ENCODE measurements around the gene PTGIS. TPM values are rescaled to one million over a fixed set of nuclear protein-coding genes. Genes with fewer than 3 reads are reported as not detected.
A peak's percentile ranks its signal among the peaks of the same experiment; 100 is the strongest.

The PTGIS gene
- total RNA-seq, 4 donors from 2014 or later = 3.5 to 30.5 (median 11.1) TPM

DNA sequence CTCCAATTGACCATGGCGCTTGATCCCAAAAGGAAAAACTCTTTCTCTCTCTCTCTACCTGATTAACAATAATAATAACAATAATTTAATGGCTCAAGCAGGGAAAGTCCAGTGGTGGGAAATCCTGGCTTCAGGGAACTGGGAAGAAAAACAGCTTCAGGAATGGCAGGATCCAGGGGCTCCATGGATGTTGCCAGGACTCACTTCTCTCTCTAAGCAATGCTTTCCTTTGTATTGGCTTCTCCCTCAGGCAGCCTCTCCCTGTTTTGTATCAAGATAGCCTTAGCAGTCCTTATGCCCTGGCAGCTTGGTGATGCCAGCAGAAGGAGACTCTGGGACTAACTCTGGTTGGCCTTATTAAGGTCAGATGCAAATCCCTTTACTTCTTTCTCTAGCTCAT, 13.5 kb upstream of the PTGIS start:
- no peaks in the 10 kb centered on the region for H3K27me3 ChIP-seq
- no peak for DNase-seq
- H3K27ac ChIP-seq = no peak overlapping the region
- no peaks in the 10 kb centered on the region for H3K36me3 ChIP-seq
- H3K9me3 ChIP-seq = no peaks in the 10 kb centered on the region
- TF ChIP-seq CTCF (IDR thresholded peaks at IDR 0.05) (no peak), POLR2A (IDR thresholded peaks at IDR 0.05) (no peak)
- no peak overlapping the region for H3K4me3 ChIP-seq
- peaks cover 0 to 17% (median 0%) of the 10 kb centered on the region in 4 donors for H3K4me1 ChIP-seq

DNA sequence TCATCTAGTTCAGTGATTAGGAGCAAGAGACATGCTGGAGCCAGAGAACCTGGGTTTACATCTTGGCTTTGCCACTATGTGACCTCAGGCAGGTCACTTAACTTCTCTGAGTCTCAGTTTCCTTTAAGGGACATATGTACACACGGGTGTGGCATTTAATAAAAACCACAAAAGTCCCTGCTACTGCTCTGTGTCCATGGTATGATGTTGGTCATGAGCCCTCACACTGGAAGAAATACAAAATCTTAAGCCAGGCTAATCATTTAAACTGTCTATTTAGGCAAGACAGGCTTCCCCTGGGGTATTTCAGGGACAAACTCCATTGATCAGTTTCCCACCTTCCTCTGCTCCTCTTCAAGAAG, 12.9 kb upstream of the PTGIS start:
- Histone ChIP-seq H3K27ac (peak overlapping the region in 1 of 4 donors; percentile 60), H3K4me3 (no peak overlapping the region), H3K27me3 (no peaks in the 10 kb centered on the region), H3K4me1 (peaks cover 0 to 17% (median 0%) of the 10 kb centered on the region in 4 donors), H3K9me3 (no peaks in the 10 kb centered on the region), H3K36me3 (no peaks in the 10 kb centered on the region)
- DNase-seq = no peak
- TF ChIP-seq CTCF (IDR thresholded peaks at IDR 0.05) = no peak
- TF ChIP-seq POLR2A (IDR thresholded peaks at IDR 0.05) = no peak

GRCh38 chr20:49579874-49580812, 12.2 kb upstream of the PTGIS start:
- peak overlapping the region in 2 of 4 donors; percentile 47 to 60 for H3K27ac ChIP-seq
- no peaks in the 10 kb centered on the region for H3K36me3 ChIP-seq
- TF ChIP-seq CTCF (IDR thresholded peaks at IDR 0.05) (no peak), POLR2A (IDR thresholded peaks at IDR 0.05) (no peak)
- H3K4me3 ChIP-seq = no peak overlapping the region
- H3K4me1 ChIP-seq = peaks cover 0 to 17% (median 0%) of the 10 kb centered on the region in 4 donors
- H3K9me3 ChIP-seq = no peaks in the 10 kb centered on the region
- DNase-seq = no peak
- H3K27me3 ChIP-seq = no peaks in the 10 kb centered on the region

DNA sequence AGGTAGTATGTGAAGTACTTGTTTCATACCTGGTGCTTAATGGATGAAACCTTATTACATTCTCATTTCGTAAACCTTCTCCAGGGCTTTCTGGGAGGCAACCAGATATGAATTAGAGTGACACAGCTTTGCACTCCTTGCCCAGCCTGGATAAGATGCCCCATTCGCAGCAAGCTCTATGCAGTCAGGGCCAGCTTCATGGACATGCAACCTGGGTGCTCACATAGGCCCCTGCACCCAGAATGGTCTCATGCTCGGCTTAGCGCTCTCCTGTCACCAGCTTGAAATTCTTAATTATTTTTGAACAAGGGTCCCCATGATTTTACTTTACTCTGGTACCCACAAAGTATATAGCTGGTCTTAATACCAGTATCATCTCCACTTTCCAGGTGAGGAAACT, 11.3 kb upstream of the PTGIS start:
- TF ChIP-seq POLR2A (IDR thresholded peaks at IDR 0.05) = no peak
- no peak for TF ChIP-seq CTCF (IDR thresholded peaks at IDR 0.05)

GRCh38 chr20:49578436-49578835, 10.5 kb upstream of the PTGIS start:
- no peak overlapping the region for H3K27ac ChIP-seq
- no peaks in the 10 kb centered on the region for H3K9me3 ChIP-seq
- no peak for DNase-seq
- peaks cover 0 to 2% (median 0%) of the 10 kb centered on the region in 4 donors for H3K4me1 ChIP-seq
- no peak for TF ChIP-seq CTCF (IDR thresholded peaks at IDR 0.05)
- TF ChIP-seq POLR2A (IDR thresholded peaks at IDR 0.05) = no peak
- no peaks in the 10 kb centered on the region for H3K27me3 ChIP-seq
- H3K36me3 ChIP-seq = no peaks in the 10 kb centered on the region
- H3K4me3 ChIP-seq = no peak overlapping the region

More for the DNA sequence above, 11.3 kb upstream of the PTGIS start:
- H3K27me3 ChIP-seq = no peaks in the 10 kb centered on the region
- peak overlapping the region in 1 of 4 donors; percentile 60 for H3K27ac ChIP-seq
- peaks cover 0 to 8% (median 0%) of the 10 kb centered on the region in 4 donors for H3K4me1 ChIP-seq
- DNase-seq = no peak
- H3K9me3 ChIP-seq = no peaks in the 10 kb centered on the region
- H3K36me3 ChIP-seq = no peaks in the 10 kb centered on the region
- no peak overlapping the region for H3K4me3 ChIP-seq

Measured in Peyer's patch (tissue), 4 donors.